NCI-H1105 (cell line): ENCODE results near the gene NME1.
"Not testable (repeated sequence)": the region's sequence is repeated elsewhere in the genome, so short reads cannot be mapped to it uniquely, and the experiment has no call there.

Experiments used
- DNase-seq: peaks from one replicate; lab custom pipeline; 2025; lab: John Stamatoyannopoulos, UW

Gene NME1

GRCh38 chr17:51147650-51148049 is 5.7 kb upstream of the NME1 start:
- no peak for DNase-seq

GRCh38 chr17:51149163-51149562 is 4.2 kb upstream of the NME1 start:
- DNase-seq: no peak

- DNase-seq: no peak
These were observed 2.4 kb upstream of the NME1 start for GRCh38 chr17:51150932-51151331.

GRCh38 chr17:51152766-51153209 is 571 bp upstream of the NME1 start:
- DNase-seq: peak; percentile 3

- no peak for DNase-seq
These were observed 817 bp downstream of the NME1 start for GRCh38 chr17:51154176-51154575.

- no peak for DNase-seq
These were observed 2.1 kb downstream of the NME1 start for GRCh38 chr17:51155416-51155815.

- DNase-seq: no peak
These were observed 6.2 kb downstream of the NME1 start for GRCh38 chr17:51159604-51160003.

GRCh38 chr17:51161541-51161940 is 8.2 kb downstream of the NME1 start:
- DNase-seq: no peak

- peak; percentile 18 for DNase-seq
These were observed 11.7 kb downstream of the NME1 start for GRCh38 chr17:51164911-51165679.

- no peak for DNase-seq
These were observed 12.4 kb downstream of the NME1 start for GRCh38 chr17:51165680-51166197.

GRCh38 chr17:51166198-51166986 is 13.0 kb downstream of the NME1 start, which contains the start of gene NME2:
Gene NME2 (plus strand): TSS chr17:51166411. CDS start chr17:51166831, 420 bp downstream.
- DNase-seq: peak; percentile 57

- peak; percentile 14 for DNase-seq
These were observed 13.9 kb downstream of the NME1 start for GRCh38 chr17:51166987-51167931.

GRCh38 chr17:51169340-51169739 is 16.0 kb downstream of the NME1 start:
- no peak for DNase-seq

- DNase-seq: no peak
These were observed 17.4 kb downstream of the NME1 start for GRCh38 chr17:51170736-51171135.

GRCh38 chr17:51172030-51172429 is 18.7 kb downstream of the NME1 start:
- DNase-seq: not testable (repeated sequence)

- DNase-seq: no peak
These were observed 27.1 kb downstream of the NME1 start for GRCh38 chr17:51180486-51180885.

GRCh38 chr17:51184124-51184523 is 30.8 kb downstream of the NME1 start:
- no peak for DNase-seq

- DNase-seq: no peak
These were observed 32.5 kb downstream of the NME1 start for GRCh38 chr17:51185763-51186332.

GRCh38 chr17:51188271-51188833 is 35.0 kb downstream of the NME1 start:
- DNase-seq: no peak

- DNase-seq: no peak
These were observed 35.8 kb downstream of the NME1 start for GRCh38 chr17:51189162-51189561.

GRCh38 chr17:51189628-51190027 is 36.3 kb downstream of the NME1 start:
- DNase-seq: no peak
